ENCODE results near the gene PACSIN1.

DNA sequence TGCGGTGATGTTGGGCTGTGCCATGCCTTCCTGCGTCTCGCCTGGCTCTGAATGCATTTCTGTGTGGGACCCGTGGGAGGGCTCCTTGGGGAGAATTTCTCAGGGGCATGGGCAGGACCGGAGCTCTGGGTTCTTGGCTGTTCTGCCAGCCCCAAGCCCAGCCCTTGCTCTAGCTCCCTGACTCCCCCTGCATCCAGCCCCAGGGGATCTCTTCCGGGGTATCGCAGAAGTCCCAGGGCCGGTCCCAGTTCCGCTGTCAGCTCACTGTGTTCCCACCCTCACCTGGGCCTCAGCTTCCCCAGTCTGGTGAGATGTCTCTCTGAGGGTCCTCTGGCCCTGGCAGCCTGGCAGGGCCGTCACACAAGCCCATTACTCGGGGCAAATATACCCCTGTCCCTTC, 69.8 kb downstream of the PACSIN1 start:
- TF ChIP-seq CTCF (IDR thresholded peaks at IDR 0.05) (no peak), POLR2A (IDR thresholded peaks at IDR 0.05) (no peak)

Data from breast epithelium (tissue), 3 donors.